GM23338 (cell line): ENCODE results near the gene CYFIP2. TPM values are rescaled to one million over a fixed set of nuclear protein-coding genes. Genes with fewer than 3 reads are reported as not detected.

Source experiments
- ATAC-seq: fragments of 200-7000 bp; cut with Tn5 transposase; 3 replicates; pipeline ENCODE4 v1.9.1; 2020
- DNase-seq: peaks from one replicate; pipeline ENCODE4 v3.0.0-alpha.2; 2015; ENCODE audit warnings: low spot score
- H2AFZ ChIP-seq: fragments of 200-600 bp; sonication (generic); 2 replicates; pipeline ENCODE4 v1.8.0; 2016; ENCODE audit warnings: antibody characterized with exemption, mild to moderate bottlenecking, moderate library complexity
- H3F3A ChIP-seq: fragments of 200-600 bp; sonication (generic); replicated peaks from 2 replicates; pipeline ENCODE4 v1.8.0; 2017; ENCODE audit warnings: antibody characterized with exemption, mixed run types, low read depth
- H3K27ac ChIP-seq: fragments of 200-600 bp; sonication (generic); 2 replicates; pipeline ENCODE4 v1.6.1; 2016; ENCODE audit warnings: low read depth
- H3K27me3 ChIP-seq: fragments of 200-600 bp; sonication (generic); 2 replicates; pipeline ENCODE4 v1.8.0; 2016; ENCODE audit warnings: mild to moderate bottlenecking, mixed run types, moderate library complexity; ENCODE audit not compliant: insufficient read depth
- H3K36me3 ChIP-seq: fragments of 200-600 bp; sonication (generic); 2 replicates; pipeline ENCODE4 v1.8.0; 2016; ENCODE audit warnings: mild to moderate bottlenecking; ENCODE audit not compliant: insufficient read depth
- H3K4me1 ChIP-seq: fragments of 200-600 bp; sonication (generic); 2 replicates; pipeline ENCODE4 v1.8.0; 2016; ENCODE audit warnings: mild to moderate bottlenecking, moderate library complexity; ENCODE audit not compliant: insufficient read depth
- H3K4me2 ChIP-seq: fragments of 200-600 bp; sonication (generic); 2 replicates; pipeline ENCODE4 v1.7.1; 2017; ENCODE audit warnings: mixed run types
- H3K4me3 ChIP-seq: fragments of 200-600 bp; sonication (generic); 2 replicates; pipeline ENCODE4 v1.6.1; 2016; ENCODE audit warnings: mixed run types
- H3K79me2 ChIP-seq: fragments of 200-600 bp; sonication (generic); replicated peaks from 2 replicates; pipeline ENCODE4 v1.8.0; 2017; ENCODE audit warnings: mild to moderate bottlenecking; ENCODE audit not compliant: insufficient read depth
- H3K9me2 ChIP-seq: fragments of 200-600 bp; sonication (generic); 2 replicates; pipeline ENCODE4 v1.8.0; 2017; ENCODE audit not compliant: insufficient read depth
- H4K20me1 ChIP-seq: fragments of 200-600 bp; sonication (generic); replicated peaks from 2 replicates; pipeline ENCODE4 v1.8.0; 2017; ENCODE audit warnings: mild to moderate bottlenecking; ENCODE audit not compliant: insufficient read depth
- H3K27ac Mint-ChIP-seq: 2 replicates; pipeline ENCODE4 v1.8.0; 2020; ENCODE audit warnings: inconsistent platforms, mild to moderate bottlenecking, moderate library complexity, mixed read lengths
- H3K27me3 Mint-ChIP-seq: 3 replicates; pipeline ENCODE4 v1.8.0; 2022; ENCODE audit warnings: low read depth, mild to moderate bottlenecking, moderate library complexity, mixed read lengths, inconsistent platforms; ENCODE audit not compliant: insufficient read depth, poor library complexity
- H3K36me3 Mint-ChIP-seq: 3 replicates; pipeline ENCODE4 v1.8.0; 2021; ENCODE audit warnings: low read depth, mild to moderate bottlenecking, inconsistent platforms, moderate library complexity, mixed read lengths
- H3K4me1 Mint-ChIP-seq: 3 replicates; pipeline ENCODE4 v1.8.0; 2020; ENCODE audit warnings: mild to moderate bottlenecking, inconsistent platforms, mixed read lengths
- H3K4me3 Mint-ChIP-seq: 3 replicates; pipeline ENCODE4 v1.8.0; 2021; ENCODE audit warnings: moderate library complexity, mild to moderate bottlenecking, inconsistent platforms, mixed read lengths
- H3K9me3 Mint-ChIP-seq: 3 replicates; pipeline ENCODE4 v1.8.0; 2020; ENCODE audit warnings: moderate library complexity, mild to moderate bottlenecking, inconsistent platforms, mixed read lengths
- CREB1 ChIP-seq: fragments of 250-450 bp; sonication (Bioruptor Pico); IDR thresholded peaks from 2 replicates; pipeline ENCODE4 v1.5.0; 2020; ENCODE audit warnings: low read depth, mild to moderate bottlenecking, moderate library complexity
- JUNB ChIP-seq: IDR thresholded peaks from one replicate; pipeline ENCODE4 v1.6.1; 2016; ENCODE audit warnings: antibody characterized with exemption; ENCODE audit not compliant: unreplicated experiment
- POLR2AphosphoS5 ChIP-seq: IDR thresholded peaks from 2 replicates; pipeline ENCODE4 v1.6.1; 2016; ENCODE audit warnings: antibody characterized with exemption, low read depth
- REST ChIP-seq: IDR thresholded peaks from one replicate; pipeline ENCODE4 v1.6.1; 2018; ENCODE audit warnings: antibody characterized with exemption; ENCODE audit not compliant: unreplicated experiment
- STAT1 ChIP-seq: IDR thresholded peaks from one replicate; pipeline ENCODE4 v1.6.1; 2016; ENCODE audit warnings: antibody characterized with exemption; ENCODE audit not compliant: unreplicated experiment
- ZNF114 ChIP-seq: fragments of 250-450 bp; sonication (Bioruptor Pico); IDR thresholded peaks from 2 replicates; pipeline ENCODE4 v1.5.0; 2020; ENCODE audit warnings: mild to moderate bottlenecking, moderate library complexity
- ZNF331 ChIP-seq: fragments of 250-450 bp; sonication (Bioruptor Pico); IDR thresholded peaks from 2 replicates; pipeline ENCODE4 v1.5.0; 2020; ENCODE audit warnings: low read depth, mild to moderate bottlenecking, moderate library complexity
- ZNF462 ChIP-seq: fragments of 250-450 bp; sonication (Bioruptor Pico); IDR thresholded peaks from 2 replicates; pipeline ENCODE4 v1.5.0; 2020; ENCODE audit warnings: mild to moderate bottlenecking, moderate library complexity
- polyA plus RNA-seq: library from polyadenylated mRNA; unstranded; fragments of >200 nt; fragmentation: Nextera tagmentation; extraction: Ambion mirVana; gene quantifications from 2 replicates; pipeline ENCODE4 v1.2.1, GENCODE V29; 2016
- total RNA-seq: library from RNA; depleted of rRNA; stranded (reverse); fragments of >200 nt; shearing (Covaris generic); gene quantifications from 2 replicates; pipeline ENCODE4 v1.2.3, GENCODE V29; 2014
- TF ChIP-seq, protein P1 (sequence below), 2 experiments: fragments of 200-600 bp in 1 of 2; sonication (generic) in 1 of 2; conservative IDR thresholded peaks; 2 replicates each; pipeline versions ENCODE4 v1.5.1 to v1.6.1; 2016 to 2017; ENCODE audit warnings: antibody characterized with exemption in 2 of 2, low read depth in 2 of 2, mild to moderate bottlenecking in 2 of 2, moderate library complexity in 1 of 2
- TF ChIP-seq, protein P2 (sequence below): IDR thresholded peaks from 2 replicates; pipeline ENCODE4 v1.6.1; 2016; ENCODE audit warnings: antibody characterized with exemption

The CYFIP2 gene
- total and polyA plus RNA-seq, 2 experiments from 2014 or later = 54.1 to 98.4 TPM

DNA sequence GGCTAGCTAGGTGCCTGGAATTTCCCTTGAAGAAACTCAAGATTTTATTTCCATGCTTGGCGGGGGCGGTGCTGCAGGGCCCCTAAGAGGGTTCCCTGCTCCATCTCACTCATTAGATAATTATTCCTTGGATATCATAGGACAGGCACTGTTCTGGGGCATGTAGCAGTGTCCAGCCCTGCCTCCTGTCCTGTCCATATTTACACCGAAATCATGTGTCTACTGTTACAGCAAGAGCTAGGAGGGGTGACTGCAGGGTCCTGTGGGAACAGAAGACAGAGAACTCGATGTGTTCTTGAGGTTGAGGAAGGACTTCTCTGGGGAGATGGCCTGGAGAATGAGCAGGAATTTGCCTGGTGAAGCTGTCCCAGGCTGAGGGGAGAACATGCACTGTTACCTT is 96.6 kb downstream of the CYFIP2 start:
- no peaks in the 10 kb centered on the region; the same call in 2 of the 3 replicates for H3K9me3 Mint-ChIP-seq
- no peaks in the 10 kb centered on the region for H3K27me3 Mint-ChIP-seq
- no peak for ATAC-seq
- H3K36me3 ChIP-seq = no peaks in the 10 kb centered on the region
- no peak for DNase-seq
- no peaks in the 10 kb centered on the region for H4K20me1 ChIP-seq
- no peak overlapping the region for H3K4me3 Mint-ChIP-seq
- no peak overlapping the region for H3K27ac ChIP-seq
- no peaks in the 10 kb centered on the region for H3F3A ChIP-seq
- no peak overlapping the region for H3K4me3 ChIP-seq
- H3K4me1 ChIP-seq = no peaks in the 10 kb centered on the region
- H3K27ac Mint-ChIP-seq = no peak overlapping the region
- no peaks in the 10 kb centered on the region for H3K9me2 ChIP-seq
- H3K4me2 ChIP-seq = no peak overlapping the region
- peaks cover 21% of the 10 kb centered on the region for H3K36me3 Mint-ChIP-seq
- H3K4me1 Mint-ChIP-seq = no peaks in the 10 kb centered on the region
- H3K79me2 ChIP-seq = no peaks in the 10 kb centered on the region
- no peaks in the 10 kb centered on the region for H3K27me3 ChIP-seq
- TF ChIP-seq JUNB (no peak), REST (no peak), ZNF331 (CRISPR knock-in tag) (no peak), ZNF114 (CRISPR knock-in tag) (no peak), ZNF462 (CRISPR knock-in tag) (no peak), STAT1 (no peak), POLR2AphosphoS5 (no peak), CREB1 (CRISPR knock-in tag) (no peak)
- TF ChIP-seq, protein P1, sequence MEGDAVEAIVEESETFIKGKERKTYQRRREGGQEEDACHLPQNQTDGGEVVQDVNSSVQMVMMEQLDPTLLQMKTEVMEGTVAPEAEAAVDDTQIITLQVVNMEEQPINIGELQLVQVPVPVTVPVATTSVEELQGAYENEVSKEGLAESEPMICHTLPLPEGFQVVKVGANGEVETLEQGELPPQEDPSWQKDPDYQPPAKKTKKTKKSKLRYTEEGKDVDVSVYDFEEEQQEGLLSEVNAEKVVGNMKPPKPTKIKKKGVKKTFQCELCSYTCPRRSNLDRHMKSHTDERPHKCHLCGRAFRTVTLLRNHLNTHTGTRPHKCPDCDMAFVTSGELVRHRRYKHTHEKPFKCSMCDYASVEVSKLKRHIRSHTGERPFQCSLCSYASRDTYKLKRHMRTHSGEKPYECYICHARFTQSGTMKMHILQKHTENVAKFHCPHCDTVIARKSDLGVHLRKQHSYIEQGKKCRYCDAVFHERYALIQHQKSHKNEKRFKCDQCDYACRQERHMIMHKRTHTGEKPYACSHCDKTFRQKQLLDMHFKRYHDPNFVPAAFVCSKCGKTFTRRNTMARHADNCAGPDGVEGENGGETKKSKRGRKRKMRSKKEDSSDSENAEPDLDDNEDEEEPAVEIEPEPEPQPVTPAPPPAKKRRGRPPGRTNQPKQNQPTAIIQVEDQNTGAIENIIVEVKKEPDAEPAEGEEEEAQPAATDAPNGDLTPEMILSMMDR (conservative IDR thresholded peaks at IDR 0.05; ENCODE audit: low read depth in 2 of 2) = no peak
- TF ChIP-seq, protein P2, sequence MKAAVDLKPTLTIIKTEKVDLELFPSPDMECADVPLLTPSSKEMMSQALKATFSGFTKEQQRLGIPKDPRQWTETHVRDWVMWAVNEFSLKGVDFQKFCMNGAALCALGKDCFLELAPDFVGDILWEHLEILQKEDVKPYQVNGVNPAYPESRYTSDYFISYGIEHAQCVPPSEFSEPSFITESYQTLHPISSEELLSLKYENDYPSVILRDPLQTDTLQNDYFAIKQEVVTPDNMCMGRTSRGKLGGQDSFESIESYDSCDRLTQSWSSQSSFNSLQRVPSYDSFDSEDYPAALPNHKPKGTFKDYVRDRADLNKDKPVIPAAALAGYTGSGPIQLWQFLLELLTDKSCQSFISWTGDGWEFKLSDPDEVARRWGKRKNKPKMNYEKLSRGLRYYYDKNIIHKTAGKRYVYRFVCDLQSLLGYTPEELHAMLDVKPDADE = no peak
- H2AFZ ChIP-seq = no peak overlapping the region
